Activated gamma-delta T cell treated with anti-CD3 and anti-CD28 coated beads, Interleukin-2, amount 50 U/mL, for 16 hours (primary cell): ENCODE measurements around the gene ZNG1A.
"Not testable (repeated sequence)": the region's sequence is repeated elsewhere in the genome, so short reads cannot be mapped to it uniquely, and the experiment has no call there.

ENCODE experiments used
- DNase-seq: peaks from one replicate; pipeline ENCODE4 v3.0.0-alpha.2; 2020; ENCODE audit warnings: low read depth

The ZNG1A gene

GRCh38 chr9:178140-178825 lies 573 bp downstream of the ZNG1A start:
- not testable (repeated sequence) for DNase-seq

GRCh38 chr9:169757-170156 lies 9.1 kb downstream of the ZNG1A start:
- not testable (repeated sequence) for DNase-seq

GRCh38 chr9:159871-160270 lies 19.0 kb downstream of the ZNG1A start:
- not testable (repeated sequence) for DNase-seq

GRCh38 chr9:151173-151572 lies 27.7 kb downstream of the ZNG1A start:
- DNase-seq = not testable (repeated sequence)

GRCh38 chr9:139880-140279 lies 39.0 kb downstream of the ZNG1A start:
- DNase-seq = not testable (repeated sequence)

- DNase-seq = not testable (repeated sequence)
These were observed 60.8 kb downstream of the ZNG1A start, which contains the start of gene FOXD4 for GRCh38 chr9:117995-118467. FOXD4 (minus strand) TSS chr9:118417; CDS start chr9:118119, 298 bp downstream.

GRCh38 chr9:117144-117994 lies 61.5 kb downstream of the ZNG1A start:
- DNase-seq = not testable (repeated sequence)

GRCh38 chr9:116239-117077 lies 62.4 kb downstream of the ZNG1A start:
- not testable (repeated sequence) for DNase-seq

- not testable (repeated sequence) for DNase-seq
These were observed 63.8 kb downstream of the ZNG1A start for GRCh38 chr9:115118-115451.

GRCh38 chr9:114267-115117 lies 64.4 kb downstream of the ZNG1A start:
- DNase-seq = not testable (repeated sequence)

- DNase-seq = not testable (repeated sequence)
These were observed 65.2 kb downstream of the ZNG1A start for GRCh38 chr9:113468-114266.

GRCh38 chr9:112589-113467 lies 66.0 kb downstream of the ZNG1A start:
- DNase-seq = not testable (repeated sequence)

GRCh38 chr9:110672-111071 lies 68.2 kb downstream of the ZNG1A start:
- not testable (repeated sequence) for DNase-seq

GRCh38 chr9:109540-109939 lies 69.3 kb downstream of the ZNG1A start:
- DNase-seq = not testable (repeated sequence)

- DNase-seq = not testable (repeated sequence)
These were observed 69.9 kb downstream of the ZNG1A start for GRCh38 chr9:108742-109495.

- not testable (repeated sequence) for DNase-seq
These were observed 72.9 kb downstream of the ZNG1A start for GRCh38 chr9:105991-106390.

GRCh38 chr9:100430-100829 lies 78.4 kb downstream of the ZNG1A start:
- not testable (repeated sequence) for DNase-seq

- DNase-seq = not testable (repeated sequence)
These were observed 79.0 kb downstream of the ZNG1A start for GRCh38 chr9:99867-100266.
